NAMALWA (cell line): ENCODE results near the gene SCAMP3.
"Not testable (repeated sequence)": the region's sequence is repeated elsewhere in the genome, so short reads cannot be mapped to it uniquely, and the experiment has no call there.

Source experiments
- DNase-seq: peaks from one replicate; pipeline ENCODE4 v3.0.0-alpha.2; 2015; ENCODE audit warnings: low spot score

SCAMP3 gene

GRCh38 chr1:155261852-155262673, at the start of gene SCAMP3:
SCAMP3 (minus strand) TSS chr1:155262360; CDS start chr1:155262151, 209 bp downstream.
- DNase-seq = peak; percentile 99

DNA sequence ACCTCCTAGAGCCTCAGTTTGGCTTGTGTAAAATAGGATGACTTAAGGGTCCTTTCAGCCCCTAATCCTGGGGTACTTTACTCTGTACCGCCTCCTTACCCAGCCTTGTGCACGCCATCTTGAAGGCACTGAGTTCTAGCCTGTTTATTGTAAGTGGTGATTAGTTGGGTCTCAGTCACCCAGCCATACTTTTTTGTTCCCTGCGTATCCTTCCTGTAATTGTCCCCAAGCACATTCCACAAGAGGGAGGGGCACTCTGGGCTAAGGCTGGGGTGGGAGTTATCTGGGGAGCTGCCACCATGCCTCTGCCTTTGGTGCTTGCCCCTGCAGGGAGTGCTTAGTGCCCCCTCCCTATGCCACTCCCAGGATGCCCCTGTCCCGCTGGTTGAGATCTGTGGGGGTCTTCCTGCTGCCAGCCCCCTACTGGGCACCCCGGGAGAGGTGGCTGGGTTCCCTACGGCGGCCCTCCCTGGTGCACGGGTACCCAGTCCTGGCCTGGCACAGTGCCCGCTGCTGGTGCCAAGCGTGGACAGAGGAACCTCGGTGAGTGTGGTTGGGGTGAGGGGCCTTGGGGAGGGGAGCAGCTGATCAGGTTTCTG, 47.4 kb upstream of the SCAMP3 start:
- DNase-seq = no peak

GRCh38 chr1:155308493-155309422, 46.6 kb upstream of the SCAMP3 start, which contains the start of gene FDPS:
FDPS (plus strand) TSS chr1:155308866; CDS start chr1:155309790, 924 bp downstream.
- DNase-seq = peak; percentile 100

GRCh38 chr1:155307247-155307740, 45.1 kb upstream of the SCAMP3 start:
- DNase-seq = peak; percentile 88

- no peak for DNase-seq
Measured at GRCh38 chr1:155305881-155306391, 43.8 kb upstream of the SCAMP3 start.

DNA sequence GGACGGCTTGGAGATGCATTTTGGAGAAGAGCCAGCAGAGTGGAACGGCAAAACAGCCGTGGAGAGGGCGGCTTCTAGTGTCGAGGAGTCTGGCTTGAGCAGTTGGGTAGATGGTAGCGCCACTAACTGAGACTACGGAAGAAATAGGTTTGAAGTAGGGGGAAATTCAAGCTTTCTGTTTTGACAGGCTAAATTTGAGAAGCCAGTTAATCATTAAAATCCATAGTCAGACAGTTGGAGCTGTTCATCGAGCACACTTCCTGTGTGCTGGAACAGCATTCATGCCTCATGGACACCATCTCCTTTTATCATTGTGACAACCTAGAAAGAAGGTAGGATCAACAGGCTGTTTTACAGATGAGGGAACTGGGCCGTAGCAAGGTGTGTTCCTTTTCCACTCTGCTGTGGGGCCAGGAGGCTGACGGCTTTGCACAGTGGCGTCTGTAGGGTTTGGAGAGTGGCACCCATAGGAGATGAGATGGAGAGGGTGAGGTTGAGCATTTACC, 42.5 kb upstream of the SCAMP3 start:
- no peak for DNase-seq

DNA sequence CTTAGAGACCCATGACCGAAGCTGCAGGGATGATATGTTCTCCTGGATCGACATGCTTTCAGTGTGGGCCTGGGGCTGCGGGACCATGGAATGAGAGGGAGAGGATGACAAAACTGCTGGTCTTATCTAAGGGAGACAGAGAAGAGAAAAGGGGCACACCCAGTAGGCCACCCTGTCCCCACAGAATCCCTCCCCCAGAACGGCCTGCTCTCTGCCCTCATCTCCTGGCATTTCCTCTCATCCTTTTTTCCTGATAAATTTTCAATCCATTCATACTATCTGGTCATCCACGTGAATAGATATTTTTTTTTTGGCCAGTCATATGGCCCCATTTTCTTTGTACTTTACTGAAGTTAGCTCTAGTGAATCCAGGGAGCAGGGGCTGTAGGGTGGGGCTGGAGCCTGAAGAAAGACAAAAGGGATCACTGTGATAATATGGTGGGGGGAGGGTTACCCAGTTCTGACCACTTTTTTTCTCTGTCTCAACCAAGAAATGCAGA, 39.2 kb upstream of the SCAMP3 start, which contains the start of gene PKLR:
Gene PKLR (minus strand): TSS at position 97 of the 500 bp plus-strand sequence. CDS start 43 bp downstream, at position 54.
- DNase-seq = no peak

DNA sequence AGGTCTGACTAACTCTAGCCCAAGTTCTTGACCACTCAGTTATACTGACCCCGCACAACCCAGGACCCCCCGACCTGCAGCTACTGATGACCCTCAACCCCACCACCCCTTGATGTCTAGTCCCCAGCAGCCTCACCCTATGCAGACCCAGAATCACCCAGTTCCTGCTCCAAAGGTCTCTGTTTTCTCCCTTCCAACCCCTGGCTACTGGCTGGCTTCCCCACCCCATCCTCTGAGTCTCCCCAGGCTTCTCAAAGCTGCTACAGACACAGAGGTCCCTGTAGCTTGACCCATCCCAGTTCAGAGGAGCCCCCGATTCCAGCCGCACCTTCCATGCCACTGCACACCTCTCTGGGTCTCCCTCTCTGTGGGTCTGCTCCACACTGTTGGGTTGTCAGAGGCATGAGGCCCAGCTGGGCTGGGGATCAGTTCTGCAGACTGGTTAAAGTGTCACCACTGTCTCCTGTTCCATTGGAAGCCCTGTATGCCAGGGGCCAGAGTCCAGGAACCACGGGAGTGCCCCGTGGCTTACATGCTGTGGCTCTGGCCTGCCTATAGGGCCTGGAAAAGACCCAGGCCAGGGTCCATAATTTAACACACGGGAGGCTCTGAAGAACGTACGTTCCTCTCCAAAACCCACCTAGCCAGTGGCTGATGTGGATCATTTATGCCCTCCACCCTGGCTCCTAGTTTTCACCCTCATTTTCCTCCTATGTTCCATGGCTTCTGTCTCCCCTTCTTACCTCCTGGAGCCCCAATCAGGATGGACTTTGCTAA, 38.6 kb upstream of the SCAMP3 start:
- DNase-seq = no peak

DNA sequence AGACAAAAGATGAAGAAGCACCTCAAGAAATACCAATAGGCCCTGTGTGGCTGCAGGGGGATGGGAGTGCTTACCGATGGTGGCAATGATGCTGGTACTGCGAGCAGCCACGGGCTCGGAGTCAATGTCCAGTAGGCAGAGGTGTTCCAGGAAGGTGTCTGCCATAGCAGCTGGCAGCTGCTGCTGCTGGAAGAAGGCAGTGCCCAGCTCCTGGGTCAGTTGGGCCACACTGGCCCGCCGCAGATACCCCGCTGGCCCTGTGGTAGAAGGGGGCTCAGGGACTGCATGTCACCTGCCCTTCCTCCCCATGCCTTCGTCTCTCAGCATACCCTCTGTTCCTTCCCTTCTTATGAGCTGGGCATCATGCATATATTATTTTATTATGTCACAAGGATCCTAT, 37.9 kb upstream of the SCAMP3 start:
- DNase-seq = no peak

- no peak for DNase-seq
Measured at GRCh38 chr1:155297384-155297783, 35.2 kb upstream of the SCAMP3 start.

DNA sequence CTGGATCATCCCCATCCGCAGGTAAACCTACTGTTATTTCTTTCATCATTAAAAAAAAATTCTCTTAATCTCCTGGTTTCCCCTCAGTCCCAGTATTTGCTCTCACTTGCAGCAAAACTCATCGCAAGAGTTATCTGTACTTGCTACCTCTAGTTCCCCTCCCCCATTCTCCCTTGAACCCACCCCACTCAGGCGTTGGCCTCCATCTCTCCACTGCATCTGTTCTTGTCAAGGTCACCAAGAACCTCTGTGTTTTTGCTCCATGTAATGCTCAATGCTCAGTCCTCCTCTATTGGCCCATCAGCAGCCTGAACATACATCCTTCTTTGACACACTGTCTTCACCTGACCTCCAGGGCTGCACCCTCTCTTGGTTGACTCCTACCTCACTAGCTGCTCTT, 34.5 kb upstream of the SCAMP3 start:
- no peak for DNase-seq

GRCh38 chr1:155295942-155296267, 33.7 kb upstream of the SCAMP3 start:
- DNase-seq = no peak

- no peak for DNase-seq
Measured at GRCh38 chr1:155295183-155295941, 33.2 kb upstream of the SCAMP3 start.

- DNase-seq = no peak
Measured at GRCh38 chr1:155294520-155295182, 32.5 kb upstream of the SCAMP3 start.

DNA sequence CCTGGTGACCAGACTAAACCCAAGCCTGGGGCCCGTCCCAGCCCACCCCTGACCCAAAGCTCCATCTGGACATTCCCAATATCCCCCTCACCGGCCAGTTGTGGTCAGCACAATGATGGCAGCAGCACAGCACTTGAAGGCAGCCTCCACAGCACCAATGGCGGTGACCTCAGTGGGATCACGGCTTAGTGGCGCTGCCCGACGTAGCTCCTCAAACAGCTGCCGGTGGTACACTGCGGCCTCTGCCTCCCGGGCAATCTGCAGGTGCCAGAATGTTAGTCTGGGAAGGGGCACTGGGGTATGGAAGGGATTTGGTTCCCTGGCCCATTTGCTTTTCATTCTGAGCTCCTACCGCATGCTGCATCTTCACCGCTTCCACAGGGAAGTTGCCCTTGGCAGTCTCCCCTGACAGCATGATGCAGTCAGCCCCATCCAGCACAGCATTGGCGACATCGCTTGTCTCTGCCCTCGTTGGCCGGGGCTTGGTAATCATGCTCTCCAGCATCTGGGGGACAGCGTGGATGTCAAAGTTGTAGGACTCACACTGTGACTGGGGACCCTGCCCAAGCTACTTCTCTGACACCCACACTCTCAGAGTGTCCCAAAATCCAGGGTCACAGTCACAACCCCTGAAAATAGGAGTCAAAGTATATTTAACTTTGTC, 31.1 kb upstream of the SCAMP3 start:
- DNase-seq = no peak

DNA sequence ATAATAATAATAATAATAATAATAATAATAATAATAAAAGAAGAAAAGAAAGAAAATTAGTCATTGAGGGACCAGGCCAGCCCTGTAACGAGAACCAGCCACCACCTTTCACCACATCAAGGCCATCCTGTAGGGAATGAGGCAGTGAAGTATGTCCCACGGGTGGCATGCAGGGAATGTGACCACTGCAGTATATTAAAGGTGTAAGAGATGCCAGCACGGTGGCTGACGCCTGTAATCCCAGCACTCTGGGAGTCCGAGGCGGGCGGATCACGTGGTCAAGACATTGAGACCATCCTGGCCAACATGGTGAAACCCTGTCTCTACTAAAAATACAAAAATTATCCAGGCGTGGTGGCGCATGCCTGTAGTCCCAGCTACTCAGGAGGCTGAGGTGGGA, 28.8 kb upstream of the SCAMP3 start:
- DNase-seq = not testable (repeated sequence)

GRCh38 chr1:155287987-155288543, 25.9 kb upstream of the SCAMP3 start:
- DNase-seq = no peak

DNA sequence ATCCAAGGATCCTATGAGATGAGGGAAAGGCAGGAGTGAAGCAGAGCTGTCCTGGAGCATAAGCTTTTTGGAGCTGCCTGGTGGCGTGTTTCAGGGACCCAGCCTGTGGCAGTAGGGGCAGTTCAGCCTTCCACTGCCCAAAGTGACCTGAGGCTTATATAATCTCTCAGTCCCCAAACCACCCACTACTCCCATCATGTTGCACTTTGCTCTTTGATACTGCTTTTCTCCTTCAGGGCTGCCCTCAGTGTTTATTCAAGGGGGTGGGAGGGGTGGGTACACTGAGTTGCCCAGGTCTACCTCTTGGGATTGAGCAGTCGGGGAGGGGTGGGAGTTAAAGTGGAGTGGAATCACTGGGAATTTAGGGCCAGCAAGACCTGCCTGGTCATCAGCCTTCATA, 24.4 kb upstream of the SCAMP3 start:
- DNase-seq = no peak

- no peak for DNase-seq
Measured at GRCh38 chr1:155285631-155286044, 23.5 kb upstream of the SCAMP3 start.
